ENCODE data around the gene C17orf113. TPM values are rescaled to one million over a fixed set of nuclear protein-coding genes. Genes with fewer than 3 reads are reported as not detected.

Gene C17orf113
- total RNA-seq, 3 donors from 2014 or later (not counting 1 experiment from before 2014, with no cell fraction given): 0.25 to 0.28 (median 0.26) TPM

DNA sequence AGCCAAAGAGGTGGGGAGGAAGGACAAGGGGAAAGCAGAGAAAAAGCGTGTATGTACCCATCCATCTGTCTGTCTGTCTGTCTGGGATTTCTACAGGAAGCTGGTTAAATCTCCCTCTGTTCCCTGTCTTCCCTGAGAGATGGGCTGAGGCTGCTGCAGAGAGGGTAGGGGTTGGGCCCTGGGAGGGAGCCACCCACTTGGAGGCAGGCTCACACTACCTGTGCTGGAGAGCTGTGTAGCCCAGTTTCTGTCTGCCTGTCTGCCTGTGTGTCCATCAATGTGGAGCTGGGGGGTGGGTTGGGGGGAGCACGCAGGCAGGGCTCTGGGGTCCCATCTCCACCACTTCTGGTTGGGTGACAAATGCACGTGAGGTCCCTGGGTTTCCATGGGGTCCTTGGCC is 18.6 kb upstream of the C17orf113 start:
- Histone ChIP-seq H3K9me3 (ENCODE audit: control insufficient read depth, insufficient read depth, low read length) (no peaks in the 10 kb centered on the region), H3K36me3 (ENCODE audit: control insufficient read depth, insufficient read depth, low read length) (no peaks in the 10 kb centered on the region), H3K4me1 (ENCODE audit: control insufficient read depth, insufficient read depth, low read length) (peaks cover 15% of the 10 kb centered on the region), H3K27me3 (ENCODE audit: control insufficient read depth, insufficient read depth, low read length) (peaks cover 8% of the 10 kb centered on the region), H3K4me3 (ENCODE audit: low read length) (no peak overlapping the region), H3K27ac (ENCODE audit: low read length) (no peak overlapping the region)
- no peak for ATAC-seq
- intact Hi-C loops (cut with micrococcal nuclease): no loop called here
- peaks cover 8 to 27% of the 10 kb centered on the region in 2 donors for H3K27me3 Mint-ChIP-seq (ENCODE audit: low read depth in 2 of 2)
- peaks cover 4 to 16% of the 10 kb centered on the region in 2 donors for H3K4me1 Mint-ChIP-seq
- no peak for DNase-seq
- 87% methylated on average over 3 of the region's 3 CpGs for WGBS (ENCODE audit: insufficient coverage)
- H3K4me3 Mint-ChIP-seq: no peak overlapping the region
- H3K36me3 Mint-ChIP-seq: no peaks in the 10 kb centered on the region
- H3K9me3 Mint-ChIP-seq: no peaks in the 10 kb centered on the region
- no peak overlapping the region for H3K27ac Mint-ChIP-seq
- no peak for TF ChIP-seq CTCF (IDR thresholded peaks at IDR 0.05)

- peaks cover 5 to 20% of the 10 kb centered on the region in 2 donors for H3K4me1 Mint-ChIP-seq
- H3K4me3 ChIP-seq (ENCODE audit: low read length): no peak overlapping the region
- peaks cover 4% of the 10 kb centered on the region for H3K27me3 ChIP-seq (ENCODE audit: control insufficient read depth, insufficient read depth, low read length)
- H3K27ac ChIP-seq (ENCODE audit: low read length): no peak overlapping the region
- peaks cover 6 to 18% of the 10 kb centered on the region in 2 donors for H3K27me3 Mint-ChIP-seq (ENCODE audit: low read depth in 2 of 2)
- ATAC-seq (peak; percentile 58 to 70 (median 68)), DNase-seq (peak; percentile 65 to 80)
- intact Hi-C loops (cut with micrococcal nuclease): loop anchor here (1.0 kb wide), 1 partner anchor 49 kb away; no protein-coding TSS in a partner anchor
- H3K27ac Mint-ChIP-seq: no peak overlapping the region
- TF ChIP-seq CTCF (IDR thresholded peaks at IDR 0.05): peak; percentile 95
- WGBS (ENCODE audit: insufficient coverage): 55% methylated on average over 11 of the region's 12 CpGs
- H3K9me3 ChIP-seq (ENCODE audit: control insufficient read depth, insufficient read depth, low read length): no peaks in the 10 kb centered on the region
- H3K4me1 ChIP-seq (ENCODE audit: control insufficient read depth, insufficient read depth, low read length): peaks cover 19% of the 10 kb centered on the region
- no peaks in the 10 kb centered on the region for H3K36me3 ChIP-seq (ENCODE audit: control insufficient read depth, insufficient read depth, low read length)
- no peaks in the 10 kb centered on the region for H3K9me3 Mint-ChIP-seq
- H3K36me3 Mint-ChIP-seq: no peaks in the 10 kb centered on the region
- no peak overlapping the region for H3K4me3 Mint-ChIP-seq
Observed at GRCh38 chr17:42067371-42068091, 17.1 kb upstream of the C17orf113 start.

DNA sequence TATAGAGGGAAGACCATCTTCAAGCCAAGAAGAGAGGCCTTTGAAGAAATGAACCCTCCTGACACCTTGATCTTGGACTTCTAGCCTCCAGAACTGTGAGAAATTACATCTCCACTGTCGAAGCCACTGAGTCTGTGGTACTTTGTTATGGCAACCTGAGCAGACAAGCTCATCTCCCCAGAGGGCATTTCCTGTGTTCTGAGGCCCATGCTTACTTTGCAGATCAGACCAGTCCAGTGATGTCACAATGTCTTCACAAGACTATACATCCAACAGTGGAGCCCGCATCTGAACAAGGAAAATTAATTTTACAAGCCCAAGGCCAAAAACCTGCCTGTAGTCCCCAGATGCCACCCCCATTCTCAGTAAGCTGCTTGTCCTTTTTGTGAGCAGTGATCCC is 14.8 kb upstream of the C17orf113 start:
- H3K27ac ChIP-seq (ENCODE audit: low read length): no peak overlapping the region
- no peak overlapping the region for H3K27ac Mint-ChIP-seq
- no peak for ATAC-seq

More for the DNA sequence above, 14.8 kb upstream of the C17orf113 start:
- no peak overlapping the region for H3K4me3 Mint-ChIP-seq
- intact Hi-C loops (cut with micrococcal nuclease): no loop called here
- Histone ChIP-seq H3K9me3 (ENCODE audit: control insufficient read depth, insufficient read depth, low read length) (no peaks in the 10 kb centered on the region), H3K27me3 (ENCODE audit: control insufficient read depth, insufficient read depth, low read length) (no peaks in the 10 kb centered on the region), H3K4me3 (ENCODE audit: low read length) (no peak overlapping the region), H3K36me3 (ENCODE audit: control insufficient read depth, insufficient read depth, low read length) (no peaks in the 10 kb centered on the region), H3K4me1 (ENCODE audit: control insufficient read depth, insufficient read depth, low read length) (peaks cover 10% of the 10 kb centered on the region)
- DNase-seq: peak in 1 of 2 donors; percentile 61
- peaks cover 4 to 6% of the 10 kb centered on the region in 2 donors for H3K27me3 Mint-ChIP-seq (ENCODE audit: low read depth in 2 of 2)
- peaks cover 5 to 12% of the 10 kb centered on the region in 2 donors for H3K4me1 Mint-ChIP-seq
- 55% methylated on average over 2 of the region's 2 CpGs for WGBS (ENCODE audit: insufficient coverage)
- no peak for TF ChIP-seq CTCF (IDR thresholded peaks at IDR 0.05)
- no peaks in the 10 kb centered on the region for H3K9me3 Mint-ChIP-seq
- no peaks in the 10 kb centered on the region for H3K36me3 Mint-ChIP-seq

All from natural killer cell (primary cell).